K562 (cell line): Measurements from ENCODE around the gene SLC22A6. TPM values are rescaled to one million over a fixed set of nuclear protein-coding genes. Genes with fewer than 3 reads are reported as not detected.

Experiments used
- ATAC-seq: fragments of 200-7000 bp; cut with Tn5 transposase; 3 replicates; pipeline ENCODE4 v1.9.1; 2020; ENCODE audit warnings: moderate library complexity
- BruUV-seq: library from RNA; stranded (reverse); fragments of 400-500 nt; replicated peaks from 2 replicates; lab custom pipeline; 2021; lab: Mats Ljungman, UMichigan
- CTCF ChIA-PET: fragments of 300-600 bp; formaldehyde crosslinking; extraction: SDS; loops from one replicate; lab custom pipeline; 2021; ENCODE audit warnings: low intra/inter-chr PET ratio; lab: Yijun Ruan, JAX
- POLR2A ChIA-PET: fragments of 300-600, 350-650 bp; sonication (Branson Sonifier 250); formaldehyde crosslinking; extraction: SDS; loops from one replicate; lab custom pipeline; 2021; ENCODE audit warnings: antibody characterized with exemption, inconsistent platforms; lab: Yijun Ruan, JAX
- DNase-seq, 4 experiments: peaks; one replicate each; pipeline versions ENCODE4 v3.0.0 to v3.0.0-alpha.2; 2011 to 2018; ENCODE audit warnings: low spot score in 3 of 4, mixed read lengths in 3 of 4; ENCODE audit errors: extremely low read depth in 1 of 4
- FAIRE-seq: peaks from 2 replicates; lab custom pipeline; 2011; peaks lifted over from hg19 to GRCh38; lab: Jason Lieb, UNC
- H2AFZ ChIP-seq: 2 replicates; pipeline ENCODE4 v1.6.0; 2011; ENCODE audit warnings: low read depth, low read length, control low read depth, inconsistent platforms
- H3K27ac ChIP-seq: fragments of 200-600 bp; 3 replicates; pipeline ENCODE4 v1.8.0; 2011; ENCODE audit warnings: low read depth, mild to moderate bottlenecking, control low read depth, inconsistent platforms, low read length, moderate library complexity, mixed read lengths; ENCODE audit errors: extremely low read depth
- H3K27me3 ChIP-seq, 2 experiments: fragments of 300-600 bp in 1 of 2; 2 replicates in 1 of 2; 3 replicates in 1 of 2; pipeline versions ENCODE4 v1.6.0 to v1.8.0; 2011; ENCODE audit warnings: inconsistent platforms in 2 of 2, low read length in 2 of 2, mild to moderate bottlenecking in 1 of 2, mixed read lengths in 1 of 2, moderate library complexity in 1 of 2; ENCODE audit not compliant: control insufficient read depth in 2 of 2, insufficient read depth in 2 of 2
- H3K36me3 ChIP-seq: fragments of 300-600 bp; 3 replicates; pipeline ENCODE4 v1.8.0; 2011; ENCODE audit warnings: mild to moderate bottlenecking, low read length, inconsistent platforms; ENCODE audit not compliant: control insufficient read depth, insufficient read depth
- H3K4me1 ChIP-seq, 2 experiments: fragments of 200-600 bp in 1 of 2; replicated peaks in 1 of 2; 2 replicates in 1 of 2; 3 replicates in 1 of 2; pipeline versions ENCODE4 v1.5.1 to v1.8.0; 2011; ENCODE audit warnings: inconsistent platforms in 2 of 2, low read length in 2 of 2, mild to moderate bottlenecking in 1 of 2, mixed read lengths in 1 of 2, moderate library complexity in 1 of 2; ENCODE audit not compliant: control insufficient read depth in 2 of 2, insufficient read depth in 2 of 2
- H3K4me2 ChIP-seq: 2 replicates; pipeline ENCODE4 v1.6.1; 2011; ENCODE audit warnings: low read length, control low read depth, inconsistent platforms, mixed read lengths; ENCODE audit not compliant: insufficient read depth
- H3K4me3 ChIP-seq: fragments of 200-600 bp; sonication (generic), shearing (Covaris generic); 2 replicates; pipeline ENCODE4 v1.5.1; 2016; ENCODE audit warnings: control low read depth, inconsistent platforms
- H3K79me2 ChIP-seq: fragments of 200-600 bp; 3 replicates; pipeline ENCODE4 v1.8.0; 2011; ENCODE audit warnings: low read length, inconsistent platforms; ENCODE audit not compliant: control insufficient read depth, insufficient read depth
- H3K9ac ChIP-seq, 2 experiments: 2 replicates each; pipeline versions ENCODE4 v1.6.0 to v1.6.1; 2011; ENCODE audit warnings: low read depth in 2 of 2, low read length in 2 of 2, control low read depth in 1 of 2, inconsistent platforms in 1 of 2, mild to moderate bottlenecking in 1 of 2, mixed read lengths in 1 of 2; ENCODE audit not compliant: insufficient read depth in 1 of 2
- H3K9me1 ChIP-seq: one replicate; pipeline ENCODE4 v1.6.0; 2011; ENCODE audit warnings: inconsistent platforms, mild to moderate bottlenecking, low read length, moderate library complexity; ENCODE audit not compliant: control insufficient read depth, insufficient read depth
- H3K9me3 ChIP-seq: replicated peaks from 2 replicates; pipeline ENCODE4 v1.5.1; 2011; ENCODE audit warnings: low read depth, low read length, inconsistent platforms; ENCODE audit not compliant: control insufficient read depth, insufficient read depth
- H4K20me1 ChIP-seq: replicated peaks from 2 replicates; pipeline ENCODE4 v1.6.1; 2011; ENCODE audit warnings: low read length, inconsistent platforms, mixed read lengths; ENCODE audit not compliant: control insufficient read depth, insufficient read depth
- CBX1 ChIP-seq: sonication (generic); IDR thresholded peaks from 2 replicates; pipeline ENCODE4 v1.6.1; 2016; ENCODE audit warnings: antibody characterized with exemption, low read depth, mild to moderate bottlenecking
- CTCF ChIP-seq, 3 experiments: IDR thresholded peaks in 2 of 3; conservative IDR thresholded peaks in 1 of 3; 2 replicates each; pipeline ENCODE4 v1.5.1; 2011 to 2012; ENCODE audit warnings: low read length in 3 of 3, mild to moderate bottlenecking in 3 of 3, control low read depth in 2 of 3, improper control_type of control experiment in 1 of 3, inconsistent platforms in 1 of 3, low read depth in 1 of 3, mixed read lengths in 1 of 3, moderate library complexity in 1 of 3; ENCODE audit not compliant: insufficient read depth in 2 of 3
- CTCFL ChIP-seq: IDR thresholded peaks from 2 replicates; pipeline ENCODE4 v1.6.1; 2011; ENCODE audit warnings: borderline replicate concordance, low read depth, mild to moderate bottlenecking, moderate library complexity, low read length; ENCODE audit not compliant: insufficient read depth, poor library complexity, severe bottlenecking
- GATA2 ChIP-seq: sonication (generic); formaldehyde crosslinking; IDR thresholded peaks from 2 replicates; pipeline ENCODE4 v1.4.0; 2020; ENCODE audit warnings: mild to moderate bottlenecking, missing genetic modification reagents
- KLF13 ChIP-seq: fragments of 450-650 bp; IDR thresholded peaks from 2 replicates; pipeline ENCODE4 v1.6.1; 2016; ENCODE audit warnings: missing genetic modification characterization, low read depth, mild to moderate bottlenecking, missing compliant biosample characterization, moderate library complexity, borderline replicate concordance
- NFIC ChIP-seq: fragments of 450-650 bp; IDR thresholded peaks from 2 replicates; pipeline ENCODE4 v1.6.1; 2017; ENCODE audit warnings: mild to moderate bottlenecking, inconsistent platforms
- NRF1 ChIP-seq, 2 experiments: fragments of 450-650 bp; IDR thresholded peaks in 1 of 2; conservative IDR thresholded peaks in 1 of 2; 2 replicates each; pipeline ENCODE4 v1.6.1; 2014; ENCODE audit warnings: mild to moderate bottlenecking in 2 of 2
- RAD21 ChIP-seq, 2 experiments: fragments of 250-450 bp in 1 of 2; fragments of 450-650 bp in 1 of 2; sonication (Bioruptor Pico) in 1 of 2; formaldehyde crosslinking in 1 of 2; IDR thresholded peaks in 1 of 2; conservative IDR thresholded peaks in 1 of 2; 2 replicates each; pipeline versions ENCODE4 v1.4.0 to v1.8.0; 2020 to 2022; ENCODE audit warnings: mild to moderate bottlenecking in 2 of 2, moderate library complexity in 1 of 2
- RFX1 ChIP-seq: fragments of 450-650 bp; IDR thresholded peaks from 2 replicates; pipeline ENCODE4 v1.6.1; 2016; ENCODE audit warnings: mild to moderate bottlenecking, moderate library complexity
- SMC3 ChIP-seq: conservative IDR thresholded peaks from 2 replicates; pipeline ENCODE4 v1.6.1; 2011; ENCODE audit warnings: low read depth, low read length, improper control_type of control experiment; ENCODE audit not compliant: insufficient read depth
- XRCC5 ChIP-seq: fragments of 200-400 bp; formaldehyde crosslinking; IDR thresholded peaks from 2 replicates; pipeline ENCODE4 v1.6.1; 2017; ENCODE audit warnings: low read depth, mild to moderate bottlenecking, low read length
- ZNF274 ChIP-seq: IDR thresholded peaks from 2 replicates; pipeline ENCODE4 v1.6.1; 2011; ENCODE audit warnings: low read depth, mild to moderate bottlenecking, low read length, moderate library complexity, borderline replicate concordance
- WGBS: fragments of 100-300 bp; shearing (Covaris generic); methylation state at CpG from one replicate; pipeline ENCODE4 v1.1.6; 2016; ENCODE audit warnings: low coverage, mixed read lengths; ENCODE audit not compliant: insufficient coverage; ENCODE audit errors: missing lambda C conversion rate; 5-methylcytosine and 5-hydroxymethylcytosine counted together
- in situ Hi-C: fragments of 300-500 bp; cut with MboI; formaldehyde crosslinking; loops from 4 replicates; pipeline ENCODE4 v1.15.0; 2018; ENCODE audit warnings: inconsistent platforms, mixed read lengths
- intact Hi-C: fragments of 100-400 bp; cut with micrococcal nuclease; formaldehyde crosslinking; loops from 2 replicates; pipeline ENCODE4 v1.14.2; 2022
- polyA plus RNA-seq, 8 experiments: library from polyadenylated mRNA; depleted of rRNA in 4 of 8; stranded (reverse) in 5 of 8; unstranded in 3 of 8; fragments of >200 nt; fragmentation: Nextera tagmentation in 2 of 8; fragmentation: Illumina TruSeq in 1 of 8; extraction: Ambion mirVana in 2 of 8; extraction: Trizol in 1 of 8; gene quantifications; 2 replicates each; pipeline versions ENCODE4 v1.2.1 to v1.2.3, GENCODE V29; 2011 to 2014; ENCODE audit warnings: inconsistent platforms in 1 of 8, missing spikeins in 1 of 8
- total RNA-seq, 7 experiments: library from RNA; depleted of rRNA in 6 of 7; stranded (reverse); fragments of >200 nt in 6 of 7; fragmentation: Illumina TruSeq in 2 of 7; extraction: Trizol in 2 of 7; gene quantifications; 2 replicates each; pipeline versions ENCODE4 v1.2.1 to v1.2.3, GENCODE V29; 2011 to 2021; ENCODE audit warnings: low replicate concordance in 1 of 7
- TF ChIP-seq, protein P1 (sequence below): sonication (generic); formaldehyde crosslinking; IDR thresholded peaks from 2 replicates; pipeline ENCODE4 v1.8.0; 2022; ENCODE audit warnings: missing genetic modification reagents, mild to moderate bottlenecking, moderate library complexity, borderline replicate concordance

SLC22A6 gene
- total and polyA plus RNA-seq, 9 of the 15 experiments (the other 6 are each of a cell fraction or from before 2014, with no cell fraction given), result not detected

DNA sequence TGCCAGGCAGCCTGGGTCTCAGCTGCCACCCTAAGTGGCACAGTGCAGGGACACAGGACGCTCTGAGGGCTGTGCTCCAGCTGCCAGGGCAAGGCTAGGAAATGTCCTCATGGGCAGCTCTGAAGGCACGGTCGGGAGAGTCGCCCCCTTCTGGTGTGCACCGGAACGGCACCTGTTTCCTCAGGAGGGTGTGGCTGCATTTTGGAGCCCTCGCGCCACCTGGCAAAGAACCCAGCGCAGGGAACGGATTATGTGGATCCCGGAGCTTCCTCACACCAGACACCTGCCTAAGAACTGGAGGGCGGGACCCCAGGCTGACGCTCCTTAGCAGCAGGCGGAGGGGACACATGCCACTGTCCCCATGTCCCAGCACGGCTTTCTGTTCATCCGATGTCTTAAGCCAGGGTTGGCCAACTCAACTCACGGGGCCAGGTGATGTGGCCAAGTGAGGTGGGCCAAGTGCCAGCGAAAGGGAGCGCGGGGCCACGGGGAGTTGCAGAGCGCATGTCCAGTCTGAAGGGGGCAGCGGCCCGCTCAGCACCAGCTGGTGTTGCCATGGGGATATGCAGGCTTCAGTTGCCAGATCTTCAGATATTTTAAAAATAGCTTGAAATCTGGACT is 36.0 kb upstream of the SLC22A6 start:
- peaks cover 0 to 10% of the 10 kb centered on the region in 2 experiments; a peak in 3 of 5 replicates for H3K4me1 ChIP-seq
- H3K9ac ChIP-seq, result 0 out of 4 replicates have a peak overlapping the region, but pooled peaks of 1 of the 2 experiments have one; percentile 1
- H4K20me1 ChIP-seq, result peaks cover 6% of the 10 kb centered on the region; the same call in 1 of the 2 replicates
- H3K27me3 ChIP-seq, result peaks cover 3 to 51% of the 10 kb centered on the region in 2 experiments; a peak in 4 of 5 replicates
- no TSS peak for BruUV-seq
- 2% methylated on average over 24 of the region's 24 CpGs for WGBS
- DNase-seq (peak; percentile 55 to 75 (median 67)), FAIRE-seq (peak; percentile 32), ATAC-seq (peak; percentile 76)
- no peak overlapping the region for H3K4me3 ChIP-seq
- in situ Hi-C loops (loop anchor here (5.0 to 25.0 kb wide), 2 partner anchors 113 to 633 kb away; no protein-coding TSS in a partner anchor), intact Hi-C loops (loop anchor here (5.0 kb wide), 1 partner anchor 638 kb away; no protein-coding TSS in a partner anchor)
- ChIA-PET POLR2A (interaction anchor here (4.0 kb wide), 1 partner anchor 114 kb away, joined by 14 read pairs; no protein-coding TSS in a partner anchor), CTCF (interaction anchor here (0.7 to 1.9 kb wide), 4 partner anchors 108 to 1532 kb away, joined by 3 to 10 read pairs (median 5); no protein-coding TSS in a partner anchor)
- H3K36me3 ChIP-seq, result no peaks in the 10 kb centered on the region
- H3K9me3 ChIP-seq, result no peaks in the 10 kb centered on the region
- 0 out of 2 replicates have a peak overlapping the region, but pooled peaks have one; percentile 26 for H3K4me2 ChIP-seq
- H2AFZ ChIP-seq, result no peak overlapping the region
- no peak overlapping the region for H3K27ac ChIP-seq
- no peaks in the 10 kb centered on the region for H3K9me1 ChIP-seq
- H3K79me2 ChIP-seq, result no peaks in the 10 kb centered on the region
- TF ChIP-seq CTCFL (peak; percentile 71), CTCF (IDR thresholded peaks at IDR 0.05 in 2 of 3, conservative IDR thresholded peaks at IDR 0.05 in 1 of 3; ENCODE audit: insufficient read depth in 2 of 3, low read depth in 1 of 3, low read length in 3 of 3) (peak; percentile 73 to 87 (median 82); a peak in 5 of 6 replicates), RAD21 (CRISPR knock-in tag; conservative IDR thresholded peaks at IDR 0.05 in 1 of 2, IDR thresholded peaks at IDR 0.05 in 1 of 2) (peak in 1 of 2 experiments; percentile 52; a peak in 2 of 4 replicates), NRF1 (conservative IDR thresholded peaks at IDR 0.05 in 1 of 2, IDR thresholded peaks at IDR 0.05 in 1 of 2) (peak; percentile 30 to 37), ZNF274 (no peak), KLF13 (peak; percentile 71; the same call in 1 of the 2 replicates), GATA2 (CRISPR knock-in tag) (no peak), CBX1 (0 out of 2 replicates have a peak, but pooled peaks have one; percentile 31), NFIC (0 out of 2 replicates have a peak, but pooled peaks have one; percentile 28), XRCC5 (0 out of 2 replicates have a peak, but pooled peaks have one; percentile 32), RFX1 (peak; percentile 68), SMC3 (peak; percentile 61)
- TF ChIP-seq, protein P1, sequence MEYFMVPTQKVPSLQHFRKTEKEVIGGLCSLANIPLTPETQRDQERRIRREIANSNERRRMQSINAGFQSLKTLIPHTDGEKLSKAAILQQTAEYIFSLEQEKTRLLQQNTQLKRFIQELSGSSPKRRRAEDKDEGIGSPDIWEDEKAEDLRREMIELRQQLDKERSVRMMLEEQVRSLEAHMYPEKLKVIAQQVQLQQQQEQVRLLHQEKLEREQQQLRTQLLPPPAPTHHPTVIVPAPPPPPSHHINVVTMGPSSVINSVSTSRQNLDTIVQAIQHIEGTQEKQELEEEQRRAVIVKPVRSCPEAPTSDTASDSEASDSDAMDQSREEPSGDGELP, result peak; percentile 65; the same call in 1 of the 2 replicates
